HAP-1 (cell line): ENCODE measurements around the gene RNASEL.
"Not testable (repeated sequence)": the region's sequence is repeated elsewhere in the genome, so short reads cannot be mapped to it uniquely, and the experiment has no call there.

Source experiments
- DNase-seq, 2 experiments: peaks; one replicate each; pipeline ENCODE4 v3.0.0-alpha.2; 2016 to 2020; ENCODE audit warnings: low spot score in 2 of 2
- H3K27me3 ChIP-seq: fragments of 250-450 bp; sonication (Bioruptor Pico); 2 replicates; pipeline ENCODE4 v1.5.1; 2020; ENCODE audit warnings: low read depth, mild to moderate bottlenecking, moderate library complexity
- H3K36me3 ChIP-seq: fragments of 250-450 bp; sonication (Bioruptor Pico); replicated peaks from 2 replicates; pipeline ENCODE4 v1.5.1; 2020; ENCODE audit warnings: mild to moderate bottlenecking
- H3K4me1 ChIP-seq: fragments of 250-450 bp; sonication (Bioruptor Pico); 2 replicates; pipeline ENCODE4 v1.5.1; 2020; ENCODE audit warnings: mild to moderate bottlenecking
- H3K4me3 ChIP-seq: fragments of 250-450 bp; sonication (Bioruptor Pico); 2 replicates; pipeline ENCODE4 v1.5.1; 2020; ENCODE audit warnings: mild to moderate bottlenecking, moderate library complexity
- H3K9me3 ChIP-seq: fragments of 250-450 bp; sonication (Bioruptor Pico); 2 replicates; pipeline ENCODE4 v1.5.1; 2020; ENCODE audit warnings: mild to moderate bottlenecking, moderate library complexity
- in situ Hi-C: fragments of 300-500 bp; cut with MboI; formaldehyde crosslinking; loops from 3 replicates; pipeline ENCODE4 v1.14.3; 2020; ENCODE audit warnings: low sequenced_read_pairs, inconsistent platforms, mixed read lengths

The RNASEL gene

DNA sequence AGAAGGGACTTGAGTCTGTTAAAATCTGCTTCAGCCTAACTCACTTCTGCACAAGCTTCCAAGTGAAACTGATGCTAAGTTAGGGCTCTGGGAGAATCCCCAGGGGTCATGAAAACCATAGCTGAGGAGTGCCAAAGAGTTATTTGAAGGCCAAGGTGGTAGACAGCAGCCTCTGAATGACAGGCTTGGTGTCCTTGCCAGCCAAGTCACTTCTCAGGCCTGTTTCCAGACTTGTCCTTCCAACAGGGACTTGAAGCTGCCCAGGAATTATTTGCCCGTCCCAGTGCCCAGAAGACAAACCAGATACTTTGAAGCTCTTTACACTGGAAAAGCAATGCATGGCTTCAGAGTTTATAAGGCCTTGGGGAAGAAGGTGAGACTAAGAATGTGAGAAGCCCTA, 33.6 kb downstream of the RNASEL start:
- H3K4me1 ChIP-seq, result no peaks in the 10 kb centered on the region
- in situ Hi-C loops, result no loop called here

GRCh38 chr1:182552527-182552926, 36.5 kb downstream of the RNASEL start:
- DNase-seq, result no peak
- no peaks in the 10 kb centered on the region for H3K9me3 ChIP-seq
- no peak overlapping the region for H3K4me3 ChIP-seq
- no peaks in the 10 kb centered on the region for H3K4me1 ChIP-seq
- no peaks in the 10 kb centered on the region for H3K27me3 ChIP-seq
- H3K36me3 ChIP-seq, result no peaks in the 10 kb centered on the region
- in situ Hi-C loops, result no loop called here

More for the DNA sequence above, 33.6 kb downstream of the RNASEL start:
- 0 out of 2 replicates have a peak, but pooled peaks cover 2% of the 10 kb centered on the region for H3K9me3 ChIP-seq
- no peak overlapping the region for H3K4me3 ChIP-seq
- DNase-seq, result no peak
- no peaks in the 10 kb centered on the region for H3K36me3 ChIP-seq
- H3K27me3 ChIP-seq, result no peaks in the 10 kb centered on the region; the same call in 1 of the 2 replicates

DNA sequence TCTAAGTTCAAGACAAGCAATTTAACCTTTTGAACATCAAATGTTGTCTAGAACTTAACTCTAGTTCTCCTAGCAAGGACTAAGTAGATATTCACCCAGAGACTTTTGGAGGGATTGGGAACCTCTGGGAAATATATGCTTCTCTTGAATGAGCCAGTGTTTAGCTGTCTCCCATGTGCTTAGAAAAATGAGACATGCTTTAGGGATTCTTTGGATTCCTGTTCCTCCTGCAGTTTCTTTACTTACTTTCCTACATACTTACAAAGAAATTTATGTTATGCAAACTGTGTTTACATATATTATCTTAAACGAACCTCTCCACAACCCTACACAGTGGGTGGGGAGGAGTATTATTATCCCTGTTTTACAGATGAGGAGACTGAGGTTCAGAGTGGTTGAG, 39.2 kb downstream of the RNASEL start:
- H3K36me3 ChIP-seq, result no peaks in the 10 kb centered on the region
- no peak overlapping the region for H3K4me3 ChIP-seq
- H3K9me3 ChIP-seq, result no peaks in the 10 kb centered on the region
- peaks cover 2% of the 10 kb centered on the region; the same call in 1 of the 2 replicates for H3K27me3 ChIP-seq
- in situ Hi-C loops, result no loop called here
- no peaks in the 10 kb centered on the region for H3K4me1 ChIP-seq
- DNase-seq, result no peak

DNA sequence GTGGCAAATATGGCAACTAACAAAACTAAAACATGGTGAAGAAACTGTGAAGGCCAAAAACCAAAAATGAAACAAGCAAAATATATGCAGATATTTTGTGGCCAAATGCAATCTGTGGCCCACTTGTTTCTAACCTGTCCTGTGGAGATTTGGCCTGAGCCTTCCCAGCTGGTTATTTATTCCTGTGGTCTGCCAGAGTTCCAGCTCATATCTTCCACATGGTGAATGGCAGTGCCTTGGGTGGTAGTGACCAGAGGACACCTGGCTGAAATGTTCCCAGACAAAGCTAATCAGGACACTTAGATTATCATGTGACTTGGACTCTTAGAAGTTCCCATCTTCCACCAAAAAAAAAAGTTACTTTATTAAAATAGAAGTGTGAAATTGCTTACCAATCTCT, 39.7 kb downstream of the RNASEL start:
- Histone ChIP-seq H3K4me1 (no peaks in the 10 kb centered on the region), H3K4me3 (no peak overlapping the region), H3K27me3 (peaks cover 2% of the 10 kb centered on the region; the same call in 1 of the 2 replicates), H3K36me3 (no peaks in the 10 kb centered on the region), H3K9me3 (no peaks in the 10 kb centered on the region)
- in situ Hi-C loops, result no loop called here
- DNase-seq, result no peak

- Histone ChIP-seq H3K9me3 (no peaks in the 10 kb centered on the region), H3K4me3 (no peak overlapping the region), H3K36me3 (no peaks in the 10 kb centered on the region), H3K27me3 (peaks cover 6% of the 10 kb centered on the region; the same call in 1 of the 2 replicates), H3K4me1 (no peaks in the 10 kb centered on the region)
- in situ Hi-C loops, result no loop called here
- DNase-seq, result no peak
These were observed 55.2 kb downstream of the RNASEL start for GRCh38 chr1:182533896-182534295.

DNA sequence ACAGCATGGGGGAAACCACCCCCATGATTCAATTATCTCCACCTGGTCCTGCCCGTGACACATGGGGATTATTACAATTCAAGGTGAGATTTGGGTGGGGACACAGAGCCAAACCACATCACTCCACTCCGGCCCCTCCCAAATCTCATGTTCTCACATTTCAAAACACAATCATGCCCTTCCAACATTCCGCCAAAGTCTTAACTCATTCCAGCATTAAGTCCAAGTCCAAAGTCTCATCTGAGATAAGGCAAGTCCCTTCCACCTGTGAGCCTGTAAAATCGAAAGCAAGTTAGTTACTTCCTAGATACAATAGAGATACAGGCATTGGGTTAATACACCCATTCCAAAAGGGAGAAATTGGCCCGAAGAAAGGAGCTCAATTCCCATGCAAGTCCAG, 60.9 kb downstream of the RNASEL start:
- H3K36me3 ChIP-seq, H3K9me3 ChIP-seq, in situ Hi-C loops, DNase-seq, H3K4me3 ChIP-seq, H3K27me3 ChIP-seq, H3K4me1 ChIP-seq: not testable (repeated sequence)

- H3K4me3 ChIP-seq, result no peak overlapping the region
- H3K36me3 ChIP-seq, result no peaks in the 10 kb centered on the region
- peaks cover 2% of the 10 kb centered on the region; the same call in 1 of the 2 replicates for H3K27me3 ChIP-seq
- no peaks in the 10 kb centered on the region for H3K9me3 ChIP-seq
- no peaks in the 10 kb centered on the region for H3K4me1 ChIP-seq
- in situ Hi-C loops, result no loop called here
- DNase-seq, result no peak
These were observed 61.4 kb downstream of the RNASEL start for GRCh38 chr1:182527680-182528079.

- Histone ChIP-seq H3K4me3 (no peak overlapping the region), H3K9me3 (no peaks in the 10 kb centered on the region), H3K4me1 (no peaks in the 10 kb centered on the region), H3K36me3 (no peaks in the 10 kb centered on the region), H3K27me3 (no peaks in the 10 kb centered on the region; the same call in 1 of the 2 replicates)
- in situ Hi-C loops, result no loop called here
- DNase-seq, result no peak
These were observed 63.7 kb downstream of the RNASEL start for GRCh38 chr1:182525342-182525741.
